ENCODE data around the gene TSPAN13. TPM values are rescaled to one million over a fixed set of nuclear protein-coding genes. Genes with fewer than 3 reads are reported as not detected.

The TSPAN13 gene
- total and polyA plus RNA-seq, 8 donors = 3.6 to 74.5 (median 35.4) TPM

GRCh38 chr7:16743236-16743635 is 10.3 kb upstream of the TSPAN13 start:
- Histone ChIP-seq H3K9me3 (no peaks in the 10 kb centered on the region), H3K36me3 (no peaks in the 10 kb centered on the region), H3K27me3 (no peaks in the 10 kb centered on the region), H3K27ac (peak overlapping the region in 2 of 5 donors; percentile 10 to 33), H3K4me1 (peaks cover 0 to 26% (median 9%) of the 10 kb centered on the region in 4 donors), H3K4me3 (no peak overlapping the region)
- 12 to 32% (median 21%) methylated on average over 4 of the region's 4 CpGs for WGBS, 5 donors
- DNase-seq = no peak
- intact Hi-C loops (cut with DNase I; ENCODE audit: low total_unique reads) = no loop called here
- TF ChIP-seq CTCF (IDR thresholded peaks at IDR 0.05) (no peak), EP300 (IDR thresholded peaks at IDR 0.05) (no peak), POLR2AphosphoS5 (IDR thresholded peaks at IDR 0.05) (no peak), POLR2A (IDR thresholded peaks at IDR 0.05) (no peak)

DNA sequence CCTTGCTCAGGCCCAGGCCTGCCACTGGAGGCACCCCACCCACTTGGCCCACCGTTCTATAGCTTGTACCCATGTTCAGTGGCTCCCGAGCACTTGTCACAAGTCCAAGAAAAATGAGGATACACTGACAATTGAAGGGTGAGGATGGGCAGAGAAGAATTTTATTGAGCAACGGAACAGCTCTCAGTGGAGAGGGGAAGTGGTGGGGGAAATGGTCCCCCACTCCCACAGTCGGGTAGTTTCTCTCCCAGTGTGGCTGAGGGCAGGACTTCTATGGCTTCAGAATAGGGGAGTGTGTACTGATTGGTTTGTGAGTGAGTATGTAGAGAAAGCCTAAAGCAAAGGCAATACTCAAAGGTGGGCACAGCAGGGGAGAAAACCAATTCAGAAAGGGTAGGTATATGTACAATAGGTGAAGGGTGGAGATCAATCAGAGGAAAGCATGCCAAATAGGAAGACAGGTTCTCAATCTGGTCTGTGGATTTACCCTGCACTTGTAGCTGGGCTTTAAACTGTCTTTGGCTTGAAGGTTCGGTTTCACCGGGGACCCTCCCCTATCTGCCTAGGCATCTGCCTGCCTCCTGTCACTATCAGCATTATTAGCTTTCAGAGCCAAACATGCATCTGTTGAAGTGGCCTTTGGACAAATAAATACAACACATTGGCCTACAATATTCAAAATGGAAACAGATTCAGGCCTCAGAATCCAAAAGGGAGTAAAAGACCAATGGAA is 8.9 kb upstream of the TSPAN13 start:
- no peak for TF ChIP-seq EP300 (IDR thresholded peaks at IDR 0.05)
- no peak for TF ChIP-seq CTCF (IDR thresholded peaks at IDR 0.05)
- TF ChIP-seq POLR2A (IDR thresholded peaks at IDR 0.05) = no peak
- TF ChIP-seq POLR2AphosphoS5 (IDR thresholded peaks at IDR 0.05) = no peak
- Histone ChIP-seq H3K4me1 (peaks cover 0 to 26% (median 9%) of the 10 kb centered on the region in 4 donors), H3K36me3 (no peaks in the 10 kb centered on the region), H3K4me3 (no peak overlapping the region), H3K9me3 (no peaks in the 10 kb centered on the region), H3K27ac (peak overlapping the region in 1 of 5 donors; percentile 33), H3K27me3 (no peaks in the 10 kb centered on the region)
- intact Hi-C loops (cut with DNase I; ENCODE audit: low total_unique reads) = no loop called here
- no peak for DNase-seq
- WGBS, 5 donors = 78 to 89% (median 83%) methylated on average over 6 of the region's 6 CpGs

DNA sequence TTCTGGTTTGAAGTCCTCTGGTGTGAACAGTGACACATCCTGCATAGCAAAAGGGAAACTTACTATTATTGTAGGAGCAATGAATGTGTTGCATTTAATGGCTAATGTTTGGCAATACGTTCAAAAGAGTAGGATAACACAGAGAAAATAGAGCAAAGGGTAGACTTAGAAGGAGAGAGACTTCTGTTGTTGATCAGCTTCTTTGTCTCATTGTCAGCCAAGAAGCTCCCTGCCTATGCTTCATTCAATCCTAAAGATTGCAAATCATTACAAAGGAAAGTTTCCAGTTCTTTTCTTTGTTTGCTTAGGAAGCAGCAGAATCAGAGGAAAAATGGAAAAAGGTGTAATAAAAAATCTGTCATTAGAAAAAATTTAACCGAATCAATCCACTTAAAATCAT is 7.9 kb upstream of the TSPAN13 start:
- TF ChIP-seq POLR2A (IDR thresholded peaks at IDR 0.05) (no peak), POLR2AphosphoS5 (IDR thresholded peaks at IDR 0.05) (no peak)
- intact Hi-C loops (cut with DNase I; ENCODE audit: low total_unique reads) = no loop called here
- H3K4me3 ChIP-seq = no peak overlapping the region
- H3K9me3 ChIP-seq = no peaks in the 10 kb centered on the region
- DNase-seq = no peak
- H3K27ac ChIP-seq = no peak overlapping the region
- 23 to 55% (median 42%) methylated on average over 2 of the region's 2 CpGs for WGBS, 5 donors
- H3K36me3 ChIP-seq = no peaks in the 10 kb centered on the region
- peaks cover 0 to 21% (median 9%) of the 10 kb centered on the region in 4 donors for H3K4me1 ChIP-seq
- no peaks in the 10 kb centered on the region for H3K27me3 ChIP-seq

- Histone ChIP-seq H3K27me3 (no peaks in the 10 kb centered on the region), H3K4me1 (peaks cover 0 to 18% (median 8%) of the 10 kb centered on the region in 4 donors), H3K27ac (no peak overlapping the region), H3K4me3 (no peak overlapping the region), H3K9me3 (no peaks in the 10 kb centered on the region), H3K36me3 (no peaks in the 10 kb centered on the region)
- intact Hi-C loops (cut with DNase I; ENCODE audit: low total_unique reads) = no loop called here
- 33 to 72% (median 50%) methylated on average over 1 of the region's 1 CpG for WGBS, 5 donors
- peak in 1 of 2 donors; percentile 68 for DNase-seq
- no peak for TF ChIP-seq CTCF (IDR thresholded peaks at IDR 0.05)
- TF ChIP-seq EP300 (IDR thresholded peaks at IDR 0.05) = no peak
- TF ChIP-seq POLR2A (IDR thresholded peaks at IDR 0.05) = no peak
- peak in 1 of 3 donors; percentile 15 for TF ChIP-seq POLR2AphosphoS5 (IDR thresholded peaks at IDR 0.05)
Observed at GRCh38 chr7:16747102-16747501, 6.5 kb upstream of the TSPAN13 start.

Measured in stomach (tissue), 9 donors.